ENCODE data around the gene CHTF18.
A peak's percentile ranks its signal among the peaks of the same experiment; 100 is the strongest.
"Not testable (repeated sequence)": the region's sequence is repeated elsewhere in the genome, so short reads cannot be mapped to it uniquely, and the experiment has no call there.

CHTF18 gene

GRCh38 chr16:788399-789126 lies at the start of gene CHTF18:
CHTF18 (plus strand) TSS chr16:788620; CDS start chr16:788685, 65 bp downstream.
- H3K4me3 Mint-ChIP-seq, result peak within 1 kb of the TSS; percentile 86
- no peaks in the 10 kb centered on the region for H3K9me3 Mint-ChIP-seq
- H3K36me3 Mint-ChIP-seq (ENCODE audit: low read depth), result peaks cover 6% of the 10 kb centered on the region
- peak within 1 kb of the TSS; percentile 77 for H3K27ac Mint-ChIP-seq
- H3K27me3 Mint-ChIP-seq (ENCODE audit: low read depth), result no peaks in the 10 kb centered on the region
- H3K4me1 Mint-ChIP-seq (ENCODE audit: low read depth), result no peaks in the 10 kb centered on the region

GRCh38 chr16:739560-740458 lies 48.6 kb upstream of the CHTF18 start:
- peaks cover 10% of the 10 kb centered on the region for H3K36me3 Mint-ChIP-seq (ENCODE audit: low read depth)
- peaks cover 17% of the 10 kb centered on the region for H3K4me1 Mint-ChIP-seq (ENCODE audit: low read depth)
- H3K27me3 Mint-ChIP-seq (ENCODE audit: low read depth), result no peaks in the 10 kb centered on the region
- H3K9me3 Mint-ChIP-seq, result no peaks in the 10 kb centered on the region
- peak overlapping the region; percentile 62 for H3K27ac Mint-ChIP-seq
- peak overlapping the region; percentile 81 for H3K4me3 Mint-ChIP-seq

- no peaks in the 10 kb centered on the region for H3K27me3 Mint-ChIP-seq (ENCODE audit: low read depth)
- peaks cover 13% of the 10 kb centered on the region for H3K4me1 Mint-ChIP-seq (ENCODE audit: low read depth)
- peak overlapping the region; percentile 76 for H3K4me3 Mint-ChIP-seq
- peaks cover 6% of the 10 kb centered on the region for H3K36me3 Mint-ChIP-seq (ENCODE audit: low read depth)
- no peaks in the 10 kb centered on the region for H3K9me3 Mint-ChIP-seq
- H3K27ac Mint-ChIP-seq, result peak overlapping the region; percentile 62
Observed at GRCh38 chr16:740459-740763, 48.0 kb upstream of the CHTF18 start.

- H3K4me1 Mint-ChIP-seq (ENCODE audit: low read depth), result peaks cover 12% of the 10 kb centered on the region
- peak within 1 kb of the TSS; percentile 62 for H3K27ac Mint-ChIP-seq
- H3K4me3 Mint-ChIP-seq, result peak within 1 kb of the TSS; percentile 76
- peaks cover 6% of the 10 kb centered on the region for H3K36me3 Mint-ChIP-seq (ENCODE audit: low read depth)
- no peaks in the 10 kb centered on the region for H3K9me3 Mint-ChIP-seq
- H3K27me3 Mint-ChIP-seq (ENCODE audit: low read depth), result no peaks in the 10 kb centered on the region
Observed at GRCh38 chr16:740764-741505, 47.5 kb upstream of the CHTF18 start, which contains the start of gene CIAO3. CIAO3 (minus strand) TSS chr16:740997; CDS start chr16:740985, 12 bp downstream.

- H3K9me3 Mint-ChIP-seq, result no peaks in the 10 kb centered on the region
- H3K4me3 Mint-ChIP-seq, result peak overlapping the region; percentile 76
- peaks cover 6% of the 10 kb centered on the region for H3K36me3 Mint-ChIP-seq (ENCODE audit: low read depth)
- no peaks in the 10 kb centered on the region for H3K27me3 Mint-ChIP-seq (ENCODE audit: low read depth)
- H3K27ac Mint-ChIP-seq, result no peak overlapping the region
- H3K4me1 Mint-ChIP-seq (ENCODE audit: low read depth), result peaks cover 10% of the 10 kb centered on the region
Observed at GRCh38 chr16:741986-742629, 46.3 kb upstream of the CHTF18 start.

- H3K27ac Mint-ChIP-seq; H3K4me3 Mint-ChIP-seq; H3K36me3 Mint-ChIP-seq (ENCODE audit: low read depth); H3K27me3 Mint-ChIP-seq (ENCODE audit: low read depth); H3K9me3 Mint-ChIP-seq; H3K4me1 Mint-ChIP-seq (ENCODE audit: low read depth): not testable (repeated sequence)
Observed at GRCh38 chr16:742894-743293, 45.5 kb upstream of the CHTF18 start.

- peaks cover 6% of the 10 kb centered on the region for H3K4me1 Mint-ChIP-seq (ENCODE audit: low read depth)
Observed at GRCh38 chr16:743794-744500, 44.5 kb upstream of the CHTF18 start.

GRCh38 chr16:745739-746138 lies 42.7 kb upstream of the CHTF18 start:
- H3K4me1 Mint-ChIP-seq (ENCODE audit: low read depth), result no peaks in the 10 kb centered on the region
- H3K27me3 Mint-ChIP-seq (ENCODE audit: low read depth), result no peaks in the 10 kb centered on the region
- H3K9me3 Mint-ChIP-seq, result no peaks in the 10 kb centered on the region
- H3K36me3 Mint-ChIP-seq (ENCODE audit: low read depth), result no peaks in the 10 kb centered on the region
- H3K27ac Mint-ChIP-seq, result no peak overlapping the region
- no peak overlapping the region for H3K4me3 Mint-ChIP-seq

More at GRCh38 chr16:743794-744500, 44.5 kb upstream of the CHTF18 start:
- no peak overlapping the region for H3K4me3 Mint-ChIP-seq
- H3K36me3 Mint-ChIP-seq (ENCODE audit: low read depth), result peaks cover 4% of the 10 kb centered on the region
- no peaks in the 10 kb centered on the region for H3K27me3 Mint-ChIP-seq (ENCODE audit: low read depth)
- H3K9me3 Mint-ChIP-seq, result no peaks in the 10 kb centered on the region
- H3K27ac Mint-ChIP-seq, result no peak overlapping the region

- H3K27me3 Mint-ChIP-seq (ENCODE audit: low read depth), result no peaks in the 10 kb centered on the region
- H3K36me3 Mint-ChIP-seq (ENCODE audit: low read depth), result no peaks in the 10 kb centered on the region
- H3K9me3 Mint-ChIP-seq, result no peaks in the 10 kb centered on the region
- no peak overlapping the region for H3K4me3 Mint-ChIP-seq
- H3K4me1 Mint-ChIP-seq (ENCODE audit: low read depth), result no peaks in the 10 kb centered on the region
- H3K27ac Mint-ChIP-seq, result no peak overlapping the region
Observed at GRCh38 chr16:746637-747036, 41.8 kb upstream of the CHTF18 start.

GRCh38 chr16:747978-748746 lies 40.3 kb upstream of the CHTF18 start:
- Mint-ChIP-seq H3K9me3 (no peaks in the 10 kb centered on the region), H3K27ac (no peak overlapping the region), H3K27me3 (ENCODE audit: low read depth) (no peaks in the 10 kb centered on the region), H3K4me3 (no peak overlapping the region), H3K4me1 (ENCODE audit: low read depth) (no peaks in the 10 kb centered on the region), H3K36me3 (ENCODE audit: low read depth) (no peaks in the 10 kb centered on the region)

GRCh38 chr16:749010-749409 lies 39.4 kb upstream of the CHTF18 start:
- H3K27ac Mint-ChIP-seq, result no peak overlapping the region
- no peaks in the 10 kb centered on the region for H3K36me3 Mint-ChIP-seq (ENCODE audit: low read depth)
- H3K4me3 Mint-ChIP-seq, result no peak overlapping the region
- no peaks in the 10 kb centered on the region for H3K27me3 Mint-ChIP-seq (ENCODE audit: low read depth)
- no peaks in the 10 kb centered on the region for H3K9me3 Mint-ChIP-seq
- no peaks in the 10 kb centered on the region for H3K4me1 Mint-ChIP-seq (ENCODE audit: low read depth)

GRCh38 chr16:750485-750884 lies 37.9 kb upstream of the CHTF18 start:
- Mint-ChIP-seq H3K36me3 (ENCODE audit: low read depth) (no peaks in the 10 kb centered on the region), H3K4me3 (no peak overlapping the region), H3K27ac (no peak overlapping the region), H3K4me1 (ENCODE audit: low read depth) (no peaks in the 10 kb centered on the region), H3K9me3 (no peaks in the 10 kb centered on the region), H3K27me3 (ENCODE audit: low read depth) (no peaks in the 10 kb centered on the region)
